ENCODE measurements around the gene OR51M1.
"Not testable (repeated sequence)": the region's sequence is repeated elsewhere in the genome, so short reads cannot be mapped to it uniquely, and the experiment has no call there.

OR51M1 gene, protein sequence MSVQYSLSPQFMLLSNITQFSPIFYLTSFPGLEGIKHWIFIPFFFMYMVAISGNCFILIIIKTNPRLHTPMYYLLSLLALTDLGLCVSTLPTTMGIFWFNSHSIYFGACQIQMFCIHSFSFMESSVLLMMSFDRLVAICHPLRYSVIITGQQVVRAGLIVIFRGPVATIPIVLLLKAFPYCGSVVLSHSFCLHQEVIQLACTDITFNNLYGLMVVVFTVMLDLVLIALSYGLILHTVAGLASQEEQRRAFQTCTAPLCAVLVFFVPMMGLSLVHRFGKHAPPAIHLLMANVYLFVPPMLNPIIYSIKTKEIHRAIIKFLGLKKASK

DNA sequence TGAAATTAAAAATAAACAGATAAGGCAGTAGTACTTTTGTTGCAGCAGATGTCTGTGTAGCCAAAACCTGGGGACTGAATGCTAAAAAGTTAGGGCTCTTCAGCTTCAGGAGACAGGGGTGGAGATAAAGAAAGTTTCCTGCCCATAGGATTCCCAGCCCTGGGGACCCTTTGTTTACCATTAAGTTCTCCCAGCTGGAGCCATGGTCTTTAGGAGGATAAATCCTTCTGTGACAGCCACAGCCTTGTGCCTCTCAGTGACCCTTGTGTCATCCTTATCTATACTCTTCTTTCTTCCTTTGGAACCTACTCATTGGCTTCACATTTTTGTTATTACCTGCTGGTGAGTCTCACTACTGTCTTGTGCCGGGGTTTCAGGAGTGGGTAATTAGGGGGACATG lies at the start of gene OR51M1:
TSS of gene OR51M1 (plus strand) at position 237 of the 400 bp plus-strand sequence. CDS start 5,587 bp downstream, outside the sequence.
- no peak for DNase-seq

DNA sequence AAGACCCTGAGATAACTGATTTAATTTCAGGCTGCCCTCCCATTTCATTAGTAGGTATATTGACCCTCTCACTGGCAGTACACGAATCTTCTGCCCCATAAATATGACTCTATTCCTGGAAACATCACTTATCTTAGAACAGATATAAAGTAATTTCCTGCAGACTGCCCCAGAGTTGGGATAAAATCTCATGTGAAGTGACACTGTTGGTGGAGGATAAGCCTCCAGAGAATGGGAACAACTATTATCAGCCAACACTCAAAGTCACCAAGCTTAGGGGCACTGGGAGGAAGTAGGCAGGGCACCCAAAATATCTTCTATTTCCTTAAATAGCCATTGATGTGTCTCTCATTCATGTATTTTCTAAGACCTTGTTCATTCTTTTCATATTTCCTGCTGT lies 48.4 kb upstream of the OR51M1 start:
- no peak for DNase-seq

DNA sequence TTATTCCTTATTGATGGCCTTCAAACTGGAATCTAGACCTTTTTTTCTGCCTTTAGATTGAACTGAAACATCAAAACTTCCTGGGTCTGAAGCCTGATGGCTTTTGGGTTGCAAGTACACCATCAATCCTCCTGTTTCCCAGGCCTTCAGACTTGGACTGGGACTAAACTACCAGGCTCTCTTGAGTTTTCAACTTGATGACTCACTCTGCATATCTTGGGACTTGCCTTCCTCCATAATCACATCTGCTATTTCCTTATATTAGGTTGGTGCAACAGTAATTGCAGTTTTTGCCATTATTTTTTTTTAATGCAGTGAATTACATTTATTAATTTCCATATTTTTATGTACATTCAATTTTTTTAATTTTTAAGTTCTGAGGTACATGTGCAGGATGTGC lies 47.3 kb upstream of the OR51M1 start:
- no peak for DNase-seq

DNA sequence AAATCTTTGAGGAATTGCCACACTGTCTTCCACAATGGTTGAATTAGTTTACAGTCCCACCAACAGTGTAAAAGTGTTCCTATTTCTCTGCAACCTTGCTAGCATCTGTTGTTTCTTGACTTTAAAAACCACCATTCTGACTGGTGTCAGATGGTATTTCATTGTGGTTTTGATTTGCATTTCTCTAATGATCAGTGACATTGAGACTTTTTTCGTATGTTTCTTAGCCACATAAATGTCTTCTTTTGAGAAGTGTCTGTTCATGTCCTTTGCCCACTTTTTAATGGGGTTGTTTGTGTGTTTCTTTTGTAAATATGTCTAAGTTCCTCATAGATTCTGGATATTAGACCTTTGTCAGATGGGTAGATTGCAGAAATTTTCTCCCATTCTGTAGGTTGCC lies 46.4 kb upstream of the OR51M1 start:
- DNase-seq = not testable (repeated sequence)

DNA sequence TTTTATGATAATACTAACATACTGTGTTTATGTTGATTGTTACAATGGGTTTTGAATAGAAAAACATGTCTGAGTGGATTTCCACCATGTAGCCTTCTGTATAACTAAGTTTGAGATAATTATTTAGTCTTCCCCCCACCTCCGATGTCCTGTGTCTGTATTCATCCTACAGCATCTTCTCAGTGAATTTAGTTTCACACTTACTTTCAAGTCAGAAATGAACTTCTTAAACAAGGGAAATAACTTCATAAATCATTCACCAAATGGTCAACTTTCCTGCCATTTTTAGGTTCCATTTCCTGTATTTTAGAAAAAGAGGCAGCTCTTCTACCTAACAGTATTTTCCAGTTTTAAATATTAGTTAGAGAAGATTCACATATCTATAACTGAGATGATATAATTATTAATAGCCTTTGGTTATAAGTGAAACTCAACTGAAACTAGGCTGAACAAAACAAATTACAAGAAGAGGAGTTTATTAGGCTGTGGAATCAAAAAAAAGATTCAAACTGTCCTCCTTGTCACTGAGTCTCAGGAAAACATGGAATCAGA lies 43.8 kb upstream of the OR51M1 start:
- DNase-seq = no peak

DNA sequence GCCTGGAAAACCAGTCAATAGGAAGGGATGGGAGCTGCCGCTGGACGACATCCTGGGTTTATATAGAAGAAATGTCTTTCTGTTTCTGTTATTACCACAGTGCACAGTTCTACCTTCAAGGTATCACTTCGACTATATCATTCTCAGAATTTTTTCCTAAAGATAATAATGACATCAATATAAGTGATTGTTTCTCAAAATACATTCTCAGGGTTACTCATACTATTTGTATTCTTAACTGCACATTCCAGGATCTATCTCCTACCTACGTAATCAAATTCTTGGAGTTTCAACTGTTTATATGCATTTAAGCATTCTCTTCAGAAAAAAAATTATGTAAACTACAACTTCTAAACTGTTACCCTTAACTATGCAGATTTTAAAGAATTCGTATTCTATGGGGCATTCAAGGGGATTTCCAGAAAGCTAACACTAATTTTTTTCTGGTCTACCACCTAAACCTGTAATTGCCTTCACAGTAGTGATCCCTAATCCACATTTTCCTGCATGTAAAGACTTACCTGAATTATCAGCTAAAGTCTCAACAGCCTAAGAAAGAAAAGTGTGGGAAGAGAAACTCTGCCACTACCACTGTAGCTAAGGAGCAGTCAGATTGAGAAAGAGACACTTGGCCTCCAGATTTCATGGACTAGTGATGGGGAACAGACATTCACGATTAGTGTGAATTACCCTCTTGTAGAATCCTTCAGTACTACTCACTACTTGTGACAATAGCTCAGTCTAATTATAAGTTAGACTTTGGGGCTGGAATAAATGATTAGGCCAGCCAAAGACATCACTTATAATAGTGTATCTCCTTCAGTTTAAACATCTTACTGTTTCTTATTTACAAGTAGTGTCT lies 39.9 kb upstream of the OR51M1 start, which contains the start of gene OR51B5:
TSS of gene OR51B5 (minus strand) at position 51 of the 862 bp plus-strand sequence. CDS start at position 51, 0 bp downstream.
- no peak for DNase-seq

DNA sequence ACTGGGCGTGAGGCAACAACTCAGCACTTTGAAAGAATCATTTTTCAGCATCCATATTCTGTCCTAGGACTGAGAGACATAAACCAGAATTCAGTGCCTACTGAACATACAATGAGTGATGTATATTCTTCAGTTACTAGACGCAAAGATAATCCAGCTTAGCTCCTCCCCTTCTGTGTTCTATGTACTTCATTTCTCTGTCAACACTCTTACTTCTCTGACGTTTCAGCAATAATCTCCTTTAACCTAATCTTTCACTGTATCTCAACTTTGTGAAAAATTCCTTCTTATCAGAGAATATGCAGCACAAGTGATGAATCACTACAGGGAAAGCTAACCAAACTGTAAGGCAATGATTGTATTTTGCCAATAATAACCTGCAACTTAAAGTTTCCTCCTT lies 37.8 kb upstream of the OR51M1 start:
- no peak for DNase-seq

DNA sequence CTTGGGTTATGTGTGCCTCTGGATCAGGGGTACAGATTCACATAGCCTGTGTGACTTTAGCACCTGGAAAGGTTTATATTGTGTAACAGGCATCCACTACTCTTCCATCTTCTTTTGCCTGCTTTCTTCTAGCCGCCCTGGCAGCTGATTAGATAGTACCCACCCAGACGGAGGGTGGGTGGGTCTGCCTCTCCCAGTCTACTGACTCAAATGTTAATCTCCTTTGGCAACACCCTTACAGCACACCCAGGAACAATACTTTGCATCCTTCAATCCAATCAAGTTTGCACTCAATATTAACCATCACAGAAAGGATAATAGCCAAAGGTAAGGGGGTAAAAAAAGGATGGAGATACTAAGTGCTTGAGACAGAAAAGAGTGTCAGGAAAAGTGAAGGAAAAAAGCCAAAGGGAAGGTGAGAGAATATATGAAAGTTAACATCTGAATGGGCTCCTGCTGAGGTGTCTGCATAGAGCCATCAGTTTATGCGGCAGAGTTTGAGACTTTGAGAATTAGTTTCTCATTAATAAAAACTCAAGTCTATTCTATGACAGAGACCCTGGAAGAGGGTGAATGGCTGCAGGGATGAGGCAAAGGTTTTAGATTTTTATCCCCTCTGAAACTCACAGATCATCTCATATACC lies 34.9 kb upstream of the OR51M1 start:
- DNase-seq = no peak

DNA sequence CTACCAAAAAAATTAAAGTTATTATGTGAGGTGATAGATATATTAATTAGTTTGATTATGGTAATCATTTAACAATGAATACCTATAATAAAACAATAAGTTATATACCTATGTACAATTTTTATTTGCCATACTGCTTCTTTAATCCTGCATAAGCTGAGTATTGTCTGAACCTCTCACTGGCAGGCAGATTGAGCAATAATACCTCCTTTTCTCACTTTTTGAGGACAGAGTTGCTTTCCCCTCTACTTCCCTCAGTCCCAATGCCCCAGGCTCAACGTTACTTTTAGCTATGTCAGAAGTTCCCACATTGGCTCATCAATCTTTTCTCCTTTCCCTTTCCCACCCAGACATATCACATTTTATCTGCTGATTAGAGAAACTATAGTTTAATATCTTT lies 34.1 kb upstream of the OR51M1 start:
- DNase-seq = no peak

DNA sequence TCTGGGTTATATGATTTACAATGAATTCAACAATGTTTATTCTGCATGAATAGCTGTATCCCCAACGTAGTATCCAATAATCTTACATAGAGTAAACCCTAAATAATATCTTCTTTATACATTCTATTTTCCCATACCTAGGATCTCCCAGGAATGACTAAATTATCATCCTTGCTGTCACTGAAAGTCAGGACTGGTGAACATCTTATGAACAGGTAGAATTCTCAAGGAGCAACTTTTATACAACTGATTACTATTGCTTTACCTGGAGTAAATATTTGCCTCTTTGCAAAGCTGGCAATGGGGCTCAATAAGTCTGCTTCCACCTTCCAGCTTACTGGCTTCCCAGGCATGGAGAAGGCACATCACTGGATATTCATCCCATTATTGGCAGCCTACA lies 32.4 kb upstream of the OR51M1 start, which contains the start of gene OR51B6:
TSS of gene OR51B6 (plus strand) at position 301 of the 400 bp plus-strand sequence. CDS start at position 301, 0 bp downstream.
- no peak for DNase-seq

DNA sequence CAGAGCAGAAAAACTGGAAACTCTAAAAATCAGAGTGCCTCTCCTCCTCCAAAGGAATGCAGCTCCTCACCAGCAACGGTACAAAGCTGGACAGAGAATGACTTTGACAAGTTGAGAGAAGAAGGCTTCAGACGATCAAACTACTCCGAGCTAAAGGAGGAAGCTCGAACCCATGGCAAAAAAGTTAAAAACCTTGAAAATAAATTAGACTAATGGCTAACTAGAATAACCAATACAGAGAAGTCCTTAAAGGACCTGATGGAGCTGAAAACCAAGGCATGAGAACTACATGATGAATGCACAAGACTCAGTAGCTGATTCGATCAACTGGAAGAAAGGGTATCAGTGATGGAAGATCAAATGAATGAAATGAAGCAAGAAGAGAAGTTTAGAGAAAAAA lies 27.6 kb upstream of the OR51M1 start:
- not testable (repeated sequence) for DNase-seq

DNA sequence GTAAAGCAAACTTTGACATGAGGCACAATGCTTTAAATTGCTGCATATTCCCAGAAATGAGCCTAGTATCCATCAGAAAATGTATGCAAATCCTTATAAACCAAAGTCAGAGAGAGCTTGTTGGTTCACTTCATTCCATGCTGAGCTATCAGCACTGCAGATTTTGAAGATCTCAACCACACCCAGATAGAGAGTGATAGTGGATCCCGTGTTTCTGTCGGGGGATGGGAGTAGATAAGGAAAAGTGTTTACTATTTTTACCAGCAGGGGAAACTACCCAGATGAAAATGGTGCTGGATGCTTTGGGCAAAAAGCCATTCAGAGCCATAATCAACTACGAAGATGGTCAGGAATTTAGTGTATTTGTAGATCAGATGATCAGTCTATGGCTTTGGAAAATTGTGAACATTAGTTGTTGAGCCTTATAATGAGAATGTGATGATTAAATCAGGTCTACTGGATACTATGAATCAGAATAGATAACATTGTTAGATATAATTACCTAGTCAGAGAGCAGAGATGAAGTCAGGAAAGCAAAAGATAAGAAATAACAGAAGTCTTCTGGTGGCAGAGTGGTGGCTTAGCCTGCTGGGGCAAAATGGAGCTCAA lies 21.5 kb upstream of the OR51M1 start:
- DNase-seq = no peak

DNA sequence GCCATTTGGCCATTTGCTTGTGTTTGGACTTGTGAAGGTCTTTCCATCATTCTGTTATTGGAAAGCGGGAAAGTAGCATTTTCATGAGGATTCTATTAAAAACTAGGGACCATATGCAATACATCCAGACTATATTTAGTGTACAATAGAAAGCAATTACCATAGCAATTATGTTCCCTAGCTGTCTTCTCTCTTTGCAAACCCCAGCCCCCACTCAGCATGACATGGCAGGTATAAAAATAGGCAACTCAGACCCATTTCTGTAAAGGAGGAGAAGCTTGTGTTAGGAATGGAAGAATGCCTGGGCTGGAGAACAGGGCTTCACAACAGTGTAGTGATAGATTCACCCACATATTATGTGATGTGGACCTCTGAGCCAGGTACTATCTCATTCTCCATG lies 19.9 kb upstream of the OR51M1 start:
- no peak for DNase-seq

DNA sequence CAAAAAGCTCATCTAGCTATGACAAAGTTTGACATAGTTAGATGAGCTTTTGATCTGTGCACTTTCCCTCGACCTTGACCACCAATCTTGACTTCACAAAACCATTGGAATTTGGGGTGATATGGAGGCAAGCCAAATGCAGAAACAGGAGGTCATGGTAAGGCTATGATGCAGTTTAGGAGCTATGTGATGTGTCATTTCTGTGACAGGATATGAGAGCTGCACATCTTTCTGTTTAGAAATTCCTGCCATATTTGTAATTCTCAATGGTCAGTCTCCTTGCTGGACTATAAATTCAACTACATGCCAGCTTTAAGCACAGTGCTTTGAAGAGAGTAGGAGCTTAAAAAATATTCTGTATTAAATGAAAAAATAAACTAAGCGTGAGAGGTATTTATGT lies 19.4 kb upstream of the OR51M1 start:
- DNase-seq = no peak

DNA sequence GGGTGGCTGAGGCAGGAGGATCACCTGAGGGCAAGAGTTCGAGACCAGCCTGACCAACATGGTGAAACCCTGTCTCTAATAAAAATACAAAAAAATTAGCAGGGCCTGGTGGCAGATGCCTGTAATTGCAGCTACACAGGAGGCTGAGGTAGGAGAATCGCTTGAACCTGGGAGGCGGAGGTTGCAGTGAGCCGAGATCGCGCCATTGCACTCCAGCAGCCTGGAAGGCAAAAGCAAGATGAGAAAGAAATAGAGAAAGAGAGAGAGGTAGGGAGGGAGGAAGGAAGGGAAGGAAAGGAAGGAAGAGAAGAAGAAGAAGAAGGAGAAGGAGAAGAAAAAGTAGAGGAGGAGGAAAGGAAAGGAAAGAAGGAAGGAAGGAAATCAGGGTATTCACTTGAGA lies 17.2 kb upstream of the OR51M1 start:
- DNase-seq = not testable (repeated sequence)

DNA sequence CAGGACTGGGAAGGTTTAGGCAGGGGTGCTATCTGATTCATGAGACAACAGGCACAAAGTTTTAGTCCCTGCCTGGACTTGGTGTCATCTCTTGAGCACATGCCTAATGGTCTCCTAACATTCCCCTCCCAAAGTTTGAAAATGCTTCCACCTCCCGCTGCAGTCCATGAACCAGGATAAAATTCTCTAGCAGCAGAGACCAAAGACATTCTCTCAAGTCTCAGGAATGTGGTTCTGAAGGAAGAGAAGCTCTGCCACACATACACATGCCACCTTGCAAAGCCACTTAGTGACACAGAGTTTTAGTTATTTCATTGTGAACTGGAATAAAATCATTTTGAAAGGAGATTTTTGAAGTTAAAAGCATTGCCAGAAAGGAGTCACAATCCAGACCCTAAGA lies 16.8 kb upstream of the OR51M1 start:
- DNase-seq = no peak

DNA sequence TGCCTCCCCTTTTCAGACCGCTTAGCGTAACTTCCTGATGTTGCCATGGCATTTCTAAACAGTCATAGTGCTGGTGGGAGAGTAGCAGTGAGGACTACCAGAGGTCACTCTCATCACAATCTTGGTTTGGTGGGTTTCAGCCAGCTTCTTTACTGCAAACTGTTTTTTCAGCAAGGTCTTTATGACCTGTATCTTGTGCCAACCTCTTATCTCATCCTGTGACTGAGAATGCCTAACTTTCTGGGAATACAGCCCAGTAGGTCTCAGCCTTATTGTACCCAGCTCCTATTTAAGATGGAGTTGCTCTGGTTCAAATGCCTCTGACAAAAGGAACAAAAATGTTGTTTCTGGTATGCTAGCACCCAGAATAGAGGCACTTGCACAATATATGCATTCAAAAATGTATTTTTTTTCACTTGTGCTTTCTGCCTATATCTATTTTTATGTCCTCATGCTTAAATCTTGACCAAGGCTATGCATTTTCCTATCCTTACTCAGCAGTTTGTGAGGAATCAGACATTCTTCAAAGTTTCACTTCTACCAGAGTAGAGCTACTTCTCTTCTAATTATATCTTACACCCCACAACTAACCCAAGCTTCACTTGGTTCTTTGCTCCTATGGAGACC lies 16.1 kb upstream of the OR51M1 start:
- DNase-seq = no peak

DNA sequence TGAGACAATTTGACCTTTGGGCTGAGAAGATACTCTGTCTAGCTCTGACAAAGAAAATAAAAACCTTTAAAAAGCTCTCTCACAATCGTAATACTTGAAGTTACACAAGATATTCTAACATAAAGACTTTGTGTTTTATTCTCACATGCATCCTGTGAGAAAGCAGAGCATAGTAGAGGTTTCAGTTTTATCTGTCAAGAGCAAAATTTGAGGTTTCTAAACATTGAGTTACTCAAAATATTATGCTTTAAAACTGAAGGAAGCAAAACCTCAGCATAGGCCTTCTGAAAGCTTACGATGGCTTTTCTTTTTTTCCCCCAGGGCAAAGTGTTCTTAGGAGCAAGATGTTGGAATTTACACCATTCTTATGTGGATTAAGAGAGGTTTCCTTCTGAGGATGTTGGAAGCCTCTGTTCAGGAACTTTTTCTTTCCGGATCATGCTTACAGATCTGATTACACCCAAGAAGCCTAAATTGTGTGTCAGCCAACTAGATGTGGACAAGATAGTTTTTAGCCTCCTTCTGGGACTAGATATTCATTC lies 15.0 kb upstream of the OR51M1 start:
- no peak for DNase-seq

DNA sequence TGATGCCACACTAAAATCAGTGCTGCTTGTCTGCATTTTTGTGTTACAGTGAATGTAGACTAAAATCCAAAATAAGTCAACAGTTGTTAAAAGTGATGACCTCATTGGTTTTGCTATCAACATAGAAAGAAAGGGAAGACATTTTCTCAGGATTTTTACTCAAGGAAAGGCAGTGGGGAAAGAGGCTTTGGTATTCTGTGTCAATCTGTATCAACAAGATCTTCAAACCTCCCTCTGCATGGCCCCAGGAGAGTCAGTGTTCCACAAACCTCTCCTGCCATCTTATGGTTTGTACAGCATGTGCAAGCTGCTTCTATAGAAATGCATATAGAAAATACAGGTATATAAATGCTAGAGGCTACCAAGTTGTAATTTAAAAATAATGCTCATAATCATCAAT lies 13.8 kb upstream of the OR51M1 start:
- DNase-seq = no peak

DNA sequence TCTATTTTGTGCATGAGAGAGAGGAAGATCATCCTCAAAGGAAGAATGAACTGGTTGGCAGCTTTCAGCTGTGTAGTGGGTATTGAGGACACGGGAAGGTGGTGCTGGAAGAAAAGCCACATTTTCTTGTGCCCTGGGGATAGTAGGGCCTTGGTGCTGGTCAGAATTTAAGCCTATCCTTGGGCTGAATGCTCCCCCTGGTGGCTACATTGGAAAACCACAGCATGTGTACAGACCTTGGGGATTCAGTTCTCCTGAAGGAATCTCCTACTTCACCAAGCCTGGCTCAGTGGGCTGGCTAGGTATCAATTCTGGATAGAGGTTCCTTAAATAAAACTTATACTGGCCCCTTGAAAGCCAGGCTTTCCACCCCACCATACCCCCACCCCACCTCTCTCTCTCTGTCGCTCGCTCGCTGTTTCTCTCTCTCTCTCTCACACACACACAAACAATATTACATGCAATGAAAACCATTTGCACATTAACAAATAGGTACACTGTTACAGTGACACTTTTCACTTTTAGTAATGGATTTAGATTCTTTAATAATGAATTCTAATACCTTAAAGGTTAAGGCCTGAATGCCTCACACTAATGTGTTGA lies 2.8 kb upstream of the OR51M1 start:
- no peak for DNase-seq

DNA sequence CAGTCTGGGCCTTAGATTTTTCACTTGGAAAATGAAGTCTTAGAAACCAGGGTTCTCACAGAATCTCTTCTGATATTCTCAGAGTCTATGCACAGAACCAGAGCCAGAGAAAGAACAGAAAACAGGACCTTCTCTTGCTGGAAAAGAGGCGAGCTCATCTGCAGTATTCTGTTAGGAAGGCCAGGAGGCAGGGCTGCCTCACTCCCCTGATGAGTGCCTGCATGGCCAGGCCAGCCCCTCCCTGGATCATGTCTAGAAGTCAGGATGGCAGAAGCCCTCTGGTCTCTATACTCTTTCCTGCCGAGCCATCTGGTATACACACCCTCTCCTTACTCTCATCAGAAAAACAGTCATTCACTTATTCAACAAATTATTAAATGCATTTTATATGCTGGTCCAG lies 723 bp downstream of the OR51M1 start:
- DNase-seq = no peak
